Immature natural killer cell (primary cell): ENCODE data around the gene ANK3. TPM values are rescaled to one million over a fixed set of nuclear protein-coding genes. Genes with fewer than 3 reads are reported as not detected.

Source experiments
- DNase-seq, 3 donors: peaks; one replicate each; pipeline ENCODE4 v3.0.0; 2022; ENCODE audit warnings: mixed read lengths in 1 of 3
- H3K27ac Mint-ChIP-seq, 6 donors: one replicate each; pipeline ENCODE4 v1.8.0; 2020; ENCODE audit warnings: mixed read lengths in 6 of 6, mild to moderate bottlenecking in 5 of 6, inconsistent platforms in 4 of 6, moderate library complexity in 3 of 6
- H3K27me3 Mint-ChIP-seq, 3 donors: one replicate each; pipeline ENCODE4 v1.8.0; 2020 to 2021; ENCODE audit warnings: low read depth in 3 of 3, mild to moderate bottlenecking in 3 of 3, mixed read lengths in 3 of 3, moderate library complexity in 3 of 3, inconsistent platforms in 1 of 3
- H3K36me3 Mint-ChIP-seq, 3 donors: one replicate each; pipeline ENCODE4 v1.8.0; 2020; ENCODE audit warnings: mixed read lengths in 3 of 3, inconsistent platforms in 2 of 3, mild to moderate bottlenecking in 2 of 3
- H3K4me1 Mint-ChIP-seq, 2 donors: one replicate each; pipeline ENCODE4 v1.8.0; 2020; ENCODE audit warnings: inconsistent platforms in 2 of 2, mild to moderate bottlenecking in 2 of 2, mixed read lengths in 2 of 2, moderate library complexity in 1 of 2
- H3K4me3 Mint-ChIP-seq, 5 donors: one replicate each; pipeline ENCODE4 v1.8.0; 2020; ENCODE audit warnings: mild to moderate bottlenecking in 5 of 5, mixed read lengths in 5 of 5, inconsistent platforms in 3 of 5, moderate library complexity in 3 of 5
- H3K9me3 Mint-ChIP-seq, 6 donors: one replicate each; pipeline ENCODE4 v1.8.0; 2020; ENCODE audit warnings: mild to moderate bottlenecking in 6 of 6, mixed read lengths in 6 of 6, inconsistent platforms in 4 of 6, moderate library complexity in 3 of 6
- polyA plus RNA-seq, 3 donors: library from polyadenylated mRNA; unstranded; fragments of 300-500 nt; fragmentation: Illumina TruSeq; gene quantifications; one replicate each; pipeline ENCODE4 v1.2.3, GENCODE V29; 2021

ANK3 gene
- polyA plus RNA-seq, 3 donors from 2014 or later: 2.1 to 2.4 TPM; not detected in 1

DNA sequence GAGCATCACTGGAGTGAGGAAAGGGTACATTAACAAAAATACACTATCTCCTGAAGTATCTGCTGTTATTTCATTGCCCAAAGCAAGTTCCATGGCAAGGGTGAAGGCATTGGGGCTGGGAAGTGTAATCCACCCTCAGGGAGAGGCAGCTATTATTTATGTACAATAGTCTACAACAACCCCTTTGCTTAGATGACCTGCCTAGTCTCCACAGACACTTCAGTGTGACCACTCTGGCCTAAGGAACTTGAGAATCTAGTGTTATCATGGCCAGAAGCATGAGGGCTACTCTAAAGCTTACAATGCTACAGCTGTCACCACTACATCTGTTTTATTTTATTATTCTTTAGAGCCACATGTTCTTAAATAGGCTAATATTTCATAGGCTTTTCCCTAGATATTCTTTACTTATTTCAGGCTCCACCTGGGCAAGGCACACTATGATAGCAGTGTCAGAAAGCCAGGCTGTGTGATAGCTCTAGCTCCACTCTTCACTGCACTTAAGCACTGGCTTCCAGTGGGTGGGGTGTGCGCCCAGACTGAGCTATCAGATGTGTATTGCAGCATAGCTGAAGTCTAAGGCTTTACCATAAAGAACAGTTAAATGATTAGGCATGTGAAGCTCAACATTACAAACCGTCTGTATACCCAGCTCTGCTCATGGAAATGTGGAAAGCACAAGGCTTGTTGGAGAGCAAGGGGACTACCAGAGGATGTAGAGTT is 366.4 kb downstream of the ANK3 start:
- H3K36me3 Mint-ChIP-seq: no peaks in the 10 kb centered on the region
- H3K27ac Mint-ChIP-seq: no peak overlapping the region
- no peak overlapping the region for H3K4me3 Mint-ChIP-seq
- H3K27me3 Mint-ChIP-seq: peaks cover 0 to 4% (median 2%) of the 10 kb centered on the region in 3 donors
- H3K9me3 Mint-ChIP-seq: no peaks in the 10 kb centered on the region
- DNase-seq: no peak
- H3K4me1 Mint-ChIP-seq: no peaks in the 10 kb centered on the region

DNA sequence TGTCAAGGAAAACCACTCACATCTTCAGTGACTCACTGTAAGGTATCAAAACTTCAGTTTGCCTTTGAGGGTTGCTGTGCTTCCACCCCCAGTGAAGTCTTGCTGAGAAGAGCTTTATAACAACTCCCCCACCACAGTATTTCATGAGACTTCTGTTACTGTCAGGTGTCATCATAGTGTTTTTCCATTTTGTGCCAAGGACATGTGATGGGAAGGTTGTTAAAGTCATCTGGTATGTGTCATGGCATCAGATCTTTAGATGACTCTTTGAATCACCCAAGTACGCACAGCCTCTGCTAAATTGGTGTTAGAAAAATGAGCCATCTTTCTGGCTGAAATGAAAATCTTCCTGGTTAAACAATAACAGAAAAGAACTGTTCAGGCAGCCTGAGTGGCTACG is 368.3 kb downstream of the ANK3 start:
- Mint-ChIP-seq H3K36me3 (no peaks in the 10 kb centered on the region), H3K9me3 (no peaks in the 10 kb centered on the region), H3K27me3 (peaks cover 0 to 4% (median 2%) of the 10 kb centered on the region in 3 donors), H3K27ac (no peak overlapping the region), H3K4me1 (no peaks in the 10 kb centered on the region), H3K4me3 (no peak overlapping the region)
- DNase-seq: no peak

DNA sequence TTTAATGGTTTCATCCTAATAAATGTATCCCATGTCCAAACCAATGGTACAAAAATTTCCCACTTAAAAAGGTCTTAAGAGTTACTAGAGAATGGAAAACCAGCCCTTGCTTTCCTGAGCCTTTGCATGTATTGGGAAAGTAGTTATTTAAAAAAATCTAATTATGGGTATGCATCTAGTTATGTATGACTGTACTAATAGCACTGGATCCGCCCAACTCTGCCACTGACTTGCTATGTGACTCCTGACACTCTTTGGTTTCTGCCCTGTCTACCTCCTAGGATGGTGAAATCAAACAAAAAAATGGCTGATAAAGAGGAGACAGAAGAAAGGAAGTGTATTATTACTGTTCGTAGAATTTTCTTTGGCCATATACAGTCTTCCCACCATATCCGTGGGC is 372.9 kb downstream of the ANK3 start:
- no peak for DNase-seq
- H3K36me3 Mint-ChIP-seq: no peaks in the 10 kb centered on the region
- H3K9me3 Mint-ChIP-seq: no peaks in the 10 kb centered on the region
- no peaks in the 10 kb centered on the region for H3K4me1 Mint-ChIP-seq
- H3K27me3 Mint-ChIP-seq: peaks cover 0 to 1% (median under 1%) of the 10 kb centered on the region in 3 donors
- H3K27ac Mint-ChIP-seq: no peak overlapping the region
- no peak overlapping the region for H3K4me3 Mint-ChIP-seq

DNA sequence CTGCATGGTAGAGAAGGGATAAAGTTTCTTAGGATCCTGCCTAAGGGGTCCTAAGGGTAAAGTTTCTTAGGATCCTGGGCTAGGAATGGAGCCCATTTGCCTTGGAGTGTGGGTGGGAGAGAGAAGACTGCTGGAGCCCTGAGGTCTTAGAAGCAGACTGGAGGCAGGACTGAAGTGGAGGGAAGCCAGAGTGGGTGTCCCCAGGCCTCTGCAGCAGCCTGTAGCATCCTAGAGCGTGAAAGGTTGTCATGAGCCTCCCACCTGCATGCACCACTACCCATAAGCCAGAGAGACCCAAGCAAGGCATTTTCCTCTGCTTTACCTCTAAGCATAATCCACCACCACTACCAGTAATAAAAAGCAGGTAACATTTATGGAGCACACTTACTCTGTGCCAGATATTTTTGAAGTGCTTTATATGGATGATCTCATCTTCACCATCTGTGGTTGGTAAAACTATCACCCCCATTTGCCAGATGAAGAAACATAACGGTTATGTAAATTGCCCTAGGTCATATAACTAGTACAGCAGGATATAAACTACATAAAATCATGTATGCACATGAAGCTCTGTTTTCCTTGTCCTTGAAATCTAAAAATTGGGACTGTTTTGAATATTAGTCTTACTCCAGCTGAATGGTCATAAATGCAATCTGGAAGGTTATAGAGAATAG is 379.8 kb downstream of the ANK3 start:
- peaks cover 0 to 3% (median 0%) of the 10 kb centered on the region in 3 donors for H3K27me3 Mint-ChIP-seq
- H3K4me3 Mint-ChIP-seq: no peak overlapping the region
- H3K27ac Mint-ChIP-seq: no peak overlapping the region
- no peaks in the 10 kb centered on the region for H3K36me3 Mint-ChIP-seq
- H3K4me1 Mint-ChIP-seq: no peaks in the 10 kb centered on the region
- H3K9me3 Mint-ChIP-seq: peaks cover 0 to 2% (median 0%) of the 10 kb centered on the region in 6 donors
- DNase-seq: no peak

DNA sequence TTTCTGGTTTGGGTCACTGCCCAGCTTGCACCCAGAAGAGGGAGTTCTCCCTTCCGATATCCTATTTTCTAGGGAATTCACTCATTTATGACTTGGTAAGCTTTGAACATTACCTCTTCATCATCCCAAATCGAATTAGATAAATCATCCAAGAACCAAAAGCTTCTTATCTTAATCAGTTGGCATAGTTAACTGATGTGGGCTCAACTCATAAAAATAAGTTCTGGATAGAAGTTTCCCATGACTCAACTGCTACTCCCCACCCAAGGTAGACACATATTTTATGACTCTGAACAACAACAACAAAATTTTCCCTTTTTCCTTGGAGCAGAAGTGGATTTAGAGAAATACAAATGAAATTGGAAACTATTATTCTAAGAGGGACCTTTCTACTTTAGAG is 380.4 kb downstream of the ANK3 start:
- peaks cover 0 to 2% (median 0%) of the 10 kb centered on the region in 6 donors for H3K9me3 Mint-ChIP-seq
- DNase-seq: no peak
- H3K27ac Mint-ChIP-seq: no peak overlapping the region
- no peak overlapping the region for H3K4me3 Mint-ChIP-seq
- H3K27me3 Mint-ChIP-seq: peaks cover 0 to 3% (median 0%) of the 10 kb centered on the region in 3 donors
- H3K4me1 Mint-ChIP-seq: no peaks in the 10 kb centered on the region
- no peaks in the 10 kb centered on the region for H3K36me3 Mint-ChIP-seq

DNA sequence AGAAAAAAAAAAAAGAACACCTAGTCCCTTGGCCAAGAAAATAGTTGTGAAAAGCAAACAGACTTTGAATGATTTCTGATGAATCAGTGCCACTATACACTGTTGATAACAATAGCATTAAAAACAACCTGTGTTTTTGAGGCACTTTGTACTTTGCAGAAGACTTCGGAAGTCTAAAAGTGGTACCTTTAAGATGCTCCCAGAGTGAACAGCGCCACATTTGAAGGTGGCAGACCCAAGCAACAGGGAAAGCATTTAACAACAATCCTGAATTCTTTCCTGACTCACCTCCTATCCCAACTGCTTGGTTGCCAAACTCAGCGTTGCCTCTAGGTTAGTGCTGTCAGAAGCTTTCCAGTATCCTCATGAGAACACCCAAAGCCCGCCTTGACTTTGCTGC is 380.9 kb downstream of the ANK3 start:
- Mint-ChIP-seq H3K27me3 (peaks cover 0 to 3% (median 0%) of the 10 kb centered on the region in 3 donors), H3K4me3 (no peak overlapping the region), H3K27ac (no peak overlapping the region), H3K9me3 (peaks cover 0 to 2% (median 0%) of the 10 kb centered on the region in 6 donors), H3K36me3 (no peaks in the 10 kb centered on the region), H3K4me1 (no peaks in the 10 kb centered on the region)
- no peak for DNase-seq

DNA sequence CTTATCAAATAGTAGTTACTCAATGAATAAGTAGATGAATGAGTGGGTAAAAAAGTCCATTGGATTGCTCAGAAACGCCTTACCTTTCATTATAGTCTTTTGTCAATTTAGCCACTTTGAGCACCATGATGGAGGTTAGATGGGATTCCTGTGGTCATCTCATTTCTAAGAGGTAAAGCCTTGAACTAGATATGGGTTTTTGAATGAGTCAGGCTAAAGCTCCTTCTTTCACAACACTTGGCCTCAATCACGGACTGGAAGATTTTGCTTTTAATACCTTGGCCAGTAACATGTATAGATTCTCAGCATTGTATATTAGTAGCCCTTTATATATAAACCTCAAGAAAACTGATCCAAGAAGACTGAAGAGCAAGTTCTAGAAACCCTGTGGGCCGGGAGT is 383.6 kb downstream of the ANK3 start:
- peaks cover 0 to 2% (median 0%) of the 10 kb centered on the region in 6 donors for H3K9me3 Mint-ChIP-seq
- no peaks in the 10 kb centered on the region for H3K4me1 Mint-ChIP-seq
- H3K27me3 Mint-ChIP-seq: peaks cover 0 to 3% (median 2%) of the 10 kb centered on the region in 3 donors
- DNase-seq: no peak
- H3K4me3 Mint-ChIP-seq: no peak overlapping the region
- H3K36me3 Mint-ChIP-seq: no peaks in the 10 kb centered on the region
- H3K27ac Mint-ChIP-seq: no peak overlapping the region

DNA sequence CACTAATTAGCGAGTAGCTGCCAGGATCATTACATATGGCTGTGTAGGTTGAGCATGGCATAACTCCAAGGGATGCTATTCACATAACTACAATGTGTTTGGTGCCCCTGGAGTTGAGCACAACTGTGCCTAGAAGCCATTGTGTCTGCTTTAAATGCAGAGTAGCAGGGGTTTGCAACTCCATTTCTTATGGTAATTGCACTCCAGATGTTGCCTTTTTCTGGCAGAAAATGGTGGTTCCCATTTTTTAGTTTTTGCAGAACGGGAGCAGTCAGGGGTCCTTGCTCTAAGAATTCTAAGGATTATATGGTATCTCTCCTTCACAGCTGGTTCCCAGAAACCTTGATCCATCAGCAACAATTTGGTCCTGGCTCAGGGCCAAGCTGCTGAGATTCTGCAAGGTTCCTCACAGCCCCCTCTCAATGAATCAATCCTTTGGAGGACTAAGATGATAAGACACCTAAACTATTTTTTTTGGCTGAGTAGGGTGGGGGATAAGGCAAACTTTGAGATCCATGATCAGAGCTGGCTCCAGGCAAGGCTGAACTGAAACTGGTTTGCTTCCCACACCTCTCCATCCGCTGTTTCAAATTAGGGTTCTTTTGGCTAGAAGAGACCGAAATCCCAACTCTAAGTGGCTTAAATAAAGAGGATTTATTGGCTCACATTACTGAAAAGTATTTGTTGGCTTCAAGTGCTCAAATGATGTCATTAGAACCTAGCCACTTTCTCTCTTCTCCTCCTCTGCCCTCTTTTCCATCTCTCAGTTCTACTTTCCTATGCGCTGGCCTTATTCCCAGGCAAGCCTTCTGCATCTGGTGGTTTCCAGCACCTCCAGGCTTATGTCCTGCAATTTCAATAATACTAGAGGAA is 385.8 kb downstream of the ANK3 start:
- Mint-ChIP-seq H3K4me1 (no peaks in the 10 kb centered on the region), H3K27ac (no peak overlapping the region), H3K4me3 (no peak overlapping the region), H3K9me3 (no peaks in the 10 kb centered on the region), H3K36me3 (no peaks in the 10 kb centered on the region), H3K27me3 (peaks cover 0 to 4% (median 0%) of the 10 kb centered on the region in 3 donors)
- DNase-seq: no peak

DNA sequence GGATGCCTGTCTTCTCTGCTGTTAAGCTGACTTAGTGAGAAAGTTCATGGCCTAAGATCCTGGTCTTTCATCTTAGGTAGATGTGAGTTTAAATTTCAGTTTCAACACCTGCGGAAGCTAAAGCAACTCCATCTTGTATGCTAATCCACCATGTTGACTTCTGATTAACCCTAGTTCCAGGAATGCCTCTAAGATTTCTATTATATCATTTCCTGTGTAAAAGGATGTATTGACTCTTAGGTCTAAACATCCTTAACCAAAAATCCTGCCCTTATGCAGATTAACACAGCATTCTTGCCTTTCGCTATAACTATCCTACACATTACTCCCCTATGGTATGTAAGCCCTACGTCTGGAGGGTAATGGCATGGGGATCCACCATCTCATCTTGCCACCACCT is 388.9 kb downstream of the ANK3 start:
- Mint-ChIP-seq H3K9me3 (peaks cover 0 to 2% (median 0%) of the 10 kb centered on the region in 6 donors), H3K4me3 (no peak overlapping the region), H3K27me3 (peaks cover 0 to 4% (median 2%) of the 10 kb centered on the region in 3 donors), H3K36me3 (no peaks in the 10 kb centered on the region), H3K27ac (no peak overlapping the region), H3K4me1 (no peaks in the 10 kb centered on the region)
- no peak for DNase-seq

DNA sequence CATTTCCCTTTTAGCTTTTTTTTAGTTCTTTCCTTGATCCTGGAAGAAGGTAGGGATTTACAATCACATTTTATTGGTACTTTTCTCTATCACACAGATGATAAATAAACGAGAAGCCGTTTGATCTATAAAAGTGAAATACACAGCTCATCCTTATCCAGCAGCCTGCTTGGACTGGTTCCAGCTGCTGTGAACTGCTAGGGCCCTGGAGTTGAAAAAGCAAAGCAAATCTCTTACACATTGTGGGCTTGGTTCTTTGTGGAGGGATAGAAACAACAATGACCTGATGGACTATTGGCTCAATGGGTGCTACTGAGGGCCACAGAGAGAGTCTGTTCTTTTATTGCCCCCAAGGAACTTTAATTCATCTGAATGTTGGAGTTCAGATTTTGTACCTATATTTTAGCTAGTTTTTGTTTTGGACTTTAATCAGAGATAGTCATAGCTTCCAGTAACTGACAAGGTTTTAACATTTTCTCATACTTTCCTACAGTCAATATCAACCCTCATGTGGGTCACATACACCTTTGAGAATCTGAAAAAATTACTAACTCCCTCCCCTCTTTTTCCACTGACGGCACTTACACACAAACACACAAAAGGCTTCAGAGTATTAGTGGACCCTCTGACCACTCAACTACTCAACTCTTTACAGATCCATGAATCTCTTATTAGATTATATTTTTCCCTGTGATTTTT is 391.7 kb downstream of the ANK3 start:
- Mint-ChIP-seq H3K4me1 (no peaks in the 10 kb centered on the region), H3K36me3 (no peaks in the 10 kb centered on the region), H3K4me3 (no peak overlapping the region), H3K27ac (no peak overlapping the region), H3K27me3 (peaks cover 0 to 4% (median 2%) of the 10 kb centered on the region in 3 donors), H3K9me3 (peaks cover 0 to 2% (median 0%) of the 10 kb centered on the region in 6 donors)
- no peak for DNase-seq

DNA sequence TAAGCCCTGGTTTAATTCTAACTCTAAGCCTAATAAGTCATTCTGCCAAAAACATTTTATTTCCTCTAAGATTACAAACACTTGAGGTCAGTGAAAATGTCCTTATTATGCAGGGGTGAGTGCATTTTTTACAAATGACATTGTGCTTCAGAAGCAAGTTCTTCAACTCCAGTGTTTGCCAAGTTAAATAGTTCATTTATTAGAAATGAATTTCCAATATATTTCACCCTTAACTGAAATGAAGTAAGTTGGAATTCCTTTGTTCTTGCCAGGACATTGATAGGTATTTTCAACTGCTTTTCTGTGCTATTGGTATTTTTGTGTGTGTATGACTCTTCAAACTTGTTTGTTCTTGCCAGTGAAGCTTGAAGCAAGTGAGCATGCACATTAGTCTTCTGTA is 393.8 kb downstream of the ANK3 start:
- DNase-seq: no peak
- H3K27ac Mint-ChIP-seq: no peak overlapping the region
- H3K4me1 Mint-ChIP-seq: peaks cover 2 to 7% of the 10 kb centered on the region in 2 donors
- H3K9me3 Mint-ChIP-seq: peaks cover 0 to 2% (median 0%) of the 10 kb centered on the region in 6 donors
- H3K36me3 Mint-ChIP-seq: no peaks in the 10 kb centered on the region
- H3K27me3 Mint-ChIP-seq: peaks cover 2 to 6% (median 4%) of the 10 kb centered on the region in 3 donors
- H3K4me3 Mint-ChIP-seq: no peak overlapping the region

DNA sequence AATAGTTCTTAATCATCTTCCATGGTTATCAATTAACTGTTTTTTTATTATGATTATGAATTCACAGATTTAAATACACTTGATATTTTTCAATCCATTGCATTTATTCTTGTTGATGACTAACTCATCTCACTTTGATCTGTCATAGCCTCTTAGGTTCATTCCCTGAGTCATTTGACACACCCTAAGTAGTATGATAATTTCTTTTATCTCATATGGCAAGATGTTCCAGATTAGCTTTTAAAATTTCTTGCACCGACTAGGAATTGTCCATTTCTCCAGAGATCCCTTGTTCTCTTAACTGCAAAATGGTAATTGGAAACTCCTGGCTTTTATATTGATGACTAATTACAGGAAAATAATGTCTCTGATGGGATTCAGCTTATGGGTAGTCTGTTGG is 395.7 kb downstream of the ANK3 start:
- peaks cover 2 to 7% of the 10 kb centered on the region in 2 donors for H3K4me1 Mint-ChIP-seq
- no peak overlapping the region for H3K4me3 Mint-ChIP-seq
- peaks cover 0 to 2% (median 0%) of the 10 kb centered on the region in 6 donors for H3K9me3 Mint-ChIP-seq
- H3K27me3 Mint-ChIP-seq: peaks cover 2 to 4% (median 4%) of the 10 kb centered on the region in 3 donors
- H3K36me3 Mint-ChIP-seq: no peaks in the 10 kb centered on the region
- no peak for DNase-seq
- no peak overlapping the region for H3K27ac Mint-ChIP-seq

DNA sequence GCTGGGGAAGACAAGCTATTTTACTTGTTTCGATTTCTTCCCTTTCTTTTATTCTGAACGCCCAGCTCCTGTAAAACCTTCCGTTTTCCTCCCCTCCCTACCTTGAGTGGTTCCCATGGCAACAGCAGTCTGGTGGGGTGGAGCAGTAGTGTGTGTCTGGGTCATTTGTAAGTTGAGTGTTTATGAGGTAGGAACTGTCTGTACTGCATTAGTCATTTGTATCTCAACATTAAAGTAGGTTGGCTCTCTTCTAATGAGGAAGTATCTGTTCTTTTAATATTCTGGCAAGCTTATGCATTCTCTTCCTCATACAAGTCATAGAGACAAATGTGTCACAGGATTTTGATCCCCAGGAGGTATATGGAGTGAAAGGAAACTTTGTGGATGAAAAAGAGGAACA is 398.0 kb downstream of the ANK3 start:
- DNase-seq: no peak
- H3K4me3 Mint-ChIP-seq: peak overlapping the region in 1 of 5 donors; percentile 48
- no peaks in the 10 kb centered on the region for H3K9me3 Mint-ChIP-seq
- no peaks in the 10 kb centered on the region for H3K36me3 Mint-ChIP-seq
- peaks cover 2 to 7% of the 10 kb centered on the region in 2 donors for H3K4me1 Mint-ChIP-seq
- H3K27me3 Mint-ChIP-seq: peaks cover 4 to 5% (median 4%) of the 10 kb centered on the region in 3 donors
- no peak overlapping the region for H3K27ac Mint-ChIP-seq
